Measurements from ENCODE around the gene SLC10A1.

- no peak for TF ChIP-seq CTCF (IDR thresholded peaks at IDR 0.05; ENCODE audit: low read depth, low read length, missing input control)
- no peak for TF ChIP-seq RAD21 (IDR thresholded peaks at IDR 0.05)
- no peak for TF ChIP-seq ZBTB33 (IDR thresholded peaks at IDR 0.05)
- no peak for TF ChIP-seq REST (IDR thresholded peaks at IDR 0.05)
- no peak for TF ChIP-seq JUND (IDR thresholded peaks at IDR 0.05)
- TF ChIP-seq SP1 (IDR thresholded peaks at IDR 0.05): no peak
- no peak for TF ChIP-seq YY1 (IDR thresholded peaks at IDR 0.05)
- TF ChIP-seq MAX (IDR thresholded peaks at IDR 0.05): no peak
Measured at GRCh38 chr14:69727860-69728259, 69.2 kb downstream of the SLC10A1 start.
